Stimulated activated CD4-positive, alpha-beta T cell treated with anti-CD3 and anti-CD28 coated beads, Interleukin-2, amount 100 ng/mL, for 4 hours (primary cell): ENCODE results near the gene ZNF3.

Experiments used
- DNase-seq: peaks from one replicate; pipeline ENCODE4 v3.0.0-alpha.2; 2020; ENCODE audit warnings: low read depth

The ZNF3 gene

DNA sequence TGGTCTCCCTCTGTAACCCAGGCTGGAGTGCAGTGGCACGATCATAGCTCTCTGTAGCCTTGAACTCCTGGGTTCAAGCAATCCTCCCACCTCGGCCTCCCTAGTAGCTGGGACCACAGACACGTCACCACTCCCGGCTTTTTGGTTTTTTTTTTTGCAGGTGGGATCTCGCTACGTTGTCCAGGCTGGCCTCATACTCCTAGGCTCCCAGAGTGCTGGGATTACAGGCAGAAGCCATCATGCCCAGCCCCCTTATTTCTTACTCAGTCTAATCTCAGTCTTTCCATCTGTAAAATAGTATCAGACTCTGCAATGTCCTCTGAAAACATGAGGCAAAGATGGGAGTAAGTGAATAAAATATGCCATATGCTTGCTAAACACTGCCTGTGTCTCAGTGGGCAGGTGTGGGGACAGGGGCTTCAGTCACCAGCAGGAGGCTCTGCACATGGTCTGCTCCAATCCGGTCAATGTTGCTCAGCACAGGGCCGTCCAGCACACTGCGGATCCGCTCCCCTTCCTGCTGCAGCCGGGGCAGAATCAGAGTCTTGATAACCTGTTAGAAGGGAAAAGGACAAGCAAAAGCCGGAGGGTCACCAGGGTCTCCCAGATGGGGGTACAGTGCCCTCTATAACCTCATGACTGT, 28.1 kb upstream of the ZNF3 start:
- DNase-seq = no peak

DNA sequence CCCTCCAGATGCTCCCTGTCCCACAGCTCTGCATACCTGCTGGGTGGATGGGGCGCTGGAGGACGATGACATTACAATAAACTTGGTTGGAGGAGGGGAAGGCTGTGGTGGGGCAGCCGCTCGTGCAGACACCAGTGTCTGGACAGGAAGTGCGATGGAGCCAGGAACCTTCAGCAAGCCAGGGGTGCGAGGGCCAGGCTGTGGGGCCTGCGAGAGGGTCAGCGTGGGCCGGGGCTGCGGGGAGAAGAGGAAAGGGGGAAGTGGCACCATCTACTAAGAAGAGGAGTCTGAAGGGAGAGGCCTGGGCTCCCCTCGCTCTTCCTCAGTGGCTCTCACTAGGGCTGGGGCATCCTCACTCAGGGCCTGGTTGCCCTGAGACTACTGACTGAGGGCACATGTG, 26.4 kb upstream of the ZNF3 start:
- DNase-seq = no peak

DNA sequence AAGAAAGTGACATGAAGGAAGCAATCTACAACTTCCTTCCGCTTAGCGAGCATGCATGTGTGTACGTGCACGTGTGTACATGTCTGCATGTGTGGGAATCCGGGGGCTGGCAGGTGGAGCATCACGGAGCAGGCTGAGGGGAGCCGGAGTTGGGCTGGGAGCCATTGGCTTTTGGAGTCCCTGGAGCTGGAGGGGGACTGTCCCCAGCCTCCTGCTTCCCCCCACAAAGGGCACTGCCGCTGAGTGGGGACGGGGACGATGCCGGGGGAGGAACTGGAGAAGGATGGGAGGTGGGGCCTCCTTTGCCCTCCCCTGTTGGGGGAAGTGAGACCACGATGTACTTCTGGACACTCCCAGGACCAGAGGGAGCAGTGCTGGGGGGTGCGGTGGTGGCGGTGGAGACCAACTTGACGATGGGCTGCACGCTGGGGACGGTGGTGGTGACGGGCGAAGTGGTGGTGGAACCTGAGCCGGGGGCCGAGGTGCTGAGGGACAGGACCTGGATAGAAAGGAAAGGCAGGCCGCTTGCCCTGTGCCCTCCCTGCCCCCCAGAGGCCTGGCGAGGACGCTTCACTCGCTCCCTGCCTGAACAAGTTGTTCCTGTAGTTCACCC, 25.7 kb upstream of the ZNF3 start:
- DNase-seq = no peak

DNA sequence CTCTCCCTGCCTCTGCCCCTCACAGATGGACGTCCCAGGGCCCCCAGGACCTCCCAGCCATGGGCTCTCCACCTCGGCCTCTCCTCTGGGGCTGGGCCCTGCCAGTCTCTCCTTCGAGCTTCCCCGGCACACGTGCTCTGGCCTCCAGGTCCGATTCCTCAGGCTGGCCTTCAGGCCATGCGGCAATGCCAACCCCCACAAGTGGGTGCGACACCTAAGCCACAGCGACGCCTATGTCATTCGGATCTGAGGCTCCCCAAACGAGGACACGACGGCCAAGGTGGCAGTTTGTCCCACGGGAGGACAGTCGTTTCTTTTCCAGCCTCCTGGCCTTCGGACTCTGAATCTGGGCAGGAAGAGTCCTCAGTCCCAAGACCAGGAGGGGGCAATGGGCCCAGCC, 25.1 kb upstream of the ZNF3 start:
- DNase-seq = no peak

DNA sequence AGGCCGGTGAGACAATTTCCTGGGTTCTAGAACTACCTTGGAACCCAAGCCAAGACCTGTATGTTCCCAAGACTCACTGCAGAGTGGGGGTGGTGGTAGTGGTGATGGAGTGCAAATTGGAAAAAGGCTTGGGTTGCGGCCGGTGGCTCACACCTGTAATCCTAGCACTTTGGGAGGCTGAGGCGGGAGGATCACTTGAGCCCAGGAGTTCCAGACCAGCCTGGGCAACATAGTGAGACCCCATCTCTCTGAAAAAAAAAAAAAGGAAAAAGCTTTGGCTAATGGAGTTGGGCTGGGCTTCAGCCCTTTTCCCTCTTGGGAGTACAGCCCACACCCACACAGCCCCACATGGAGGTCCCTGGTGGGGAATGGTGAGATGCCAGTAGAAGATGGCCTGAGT, 24.0 kb upstream of the ZNF3 start:
- DNase-seq = no peak

DNA sequence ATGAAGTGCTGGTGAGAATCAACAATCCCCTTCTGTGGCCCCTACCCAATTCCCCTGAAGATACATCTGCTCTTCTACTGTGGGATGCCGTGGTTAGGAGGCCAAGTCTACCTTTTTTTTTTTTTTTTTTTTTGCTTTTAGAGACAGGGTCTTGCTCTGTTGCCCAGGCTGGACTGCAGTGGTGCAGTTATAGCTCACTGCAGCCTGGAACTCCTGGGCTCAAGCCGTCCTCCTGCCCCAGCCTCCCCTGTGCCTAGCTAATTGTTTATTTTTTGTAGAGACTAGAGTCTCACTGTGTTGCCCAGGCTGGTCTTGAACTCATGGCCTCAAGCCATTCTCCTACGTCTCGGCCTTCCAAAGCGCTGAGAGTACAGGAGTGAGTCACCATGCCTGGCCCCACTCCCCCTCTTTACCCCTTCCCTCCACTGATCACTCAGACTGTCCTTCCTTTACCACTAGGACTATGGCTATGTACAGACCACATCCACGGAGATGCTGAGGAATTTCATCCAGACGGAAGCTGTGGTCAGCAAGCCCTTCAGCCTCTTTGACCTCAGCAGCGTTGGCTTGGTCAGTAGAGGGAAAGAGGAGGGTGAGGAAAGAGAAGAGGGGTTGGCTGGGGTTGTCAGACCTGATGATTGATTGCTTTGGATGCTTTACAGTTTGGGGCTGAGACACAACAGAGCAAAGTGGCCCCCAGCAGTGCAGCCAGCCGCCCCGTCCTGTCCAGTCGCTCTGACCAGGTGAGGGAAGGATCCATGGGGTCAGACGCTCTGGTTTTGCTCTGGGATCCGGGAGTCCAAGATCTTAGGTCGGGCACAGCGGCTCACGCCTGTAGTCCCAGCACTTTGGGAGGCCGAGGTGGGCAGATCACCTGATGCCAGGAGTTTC, 21.7 kb upstream of the ZNF3 start:
- DNase-seq = no peak

DNA sequence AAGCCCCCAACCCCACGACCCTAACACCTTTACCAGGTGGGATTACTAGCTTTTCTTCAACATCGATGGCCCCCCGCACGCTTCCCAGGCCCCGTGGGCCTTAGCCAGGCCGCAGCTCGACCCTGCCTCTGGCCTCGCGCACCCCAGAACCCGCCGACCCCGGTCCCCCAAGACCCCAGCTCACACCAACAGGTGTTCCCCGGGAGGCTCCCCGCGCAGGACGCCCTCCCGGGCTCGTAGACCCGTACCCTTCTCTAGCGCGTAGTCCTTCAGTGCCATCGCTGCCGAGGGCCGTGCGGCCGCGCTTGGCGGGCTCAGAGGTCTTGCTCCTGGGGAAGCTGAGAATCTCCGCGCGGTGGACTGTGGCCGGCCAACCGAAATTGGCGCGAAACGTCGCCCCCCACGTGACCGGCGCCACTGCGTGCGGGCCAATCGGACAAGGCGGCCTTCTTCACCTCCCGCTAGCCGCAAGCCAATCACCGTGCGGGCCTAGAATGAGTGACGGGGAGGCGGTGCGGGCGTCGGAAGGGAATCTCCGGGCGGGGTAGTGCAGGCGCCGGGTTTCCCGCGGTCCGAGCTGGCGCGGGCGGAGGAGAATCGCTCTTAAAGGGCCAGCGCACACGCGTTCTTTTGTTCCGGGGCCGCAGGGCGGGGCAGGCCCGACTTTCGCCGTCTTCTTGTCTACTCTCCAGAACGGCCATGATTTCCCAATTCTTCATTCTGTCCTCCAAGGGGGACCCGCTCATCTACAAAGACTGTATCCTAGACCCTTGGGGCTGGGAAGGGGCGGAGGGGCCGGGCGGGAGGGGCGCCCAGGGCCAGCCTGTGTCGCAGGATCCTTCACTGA, 19.7 kb upstream of the ZNF3 start, which contains the start of the genes AP4M1 and MCM7:
Gene AP4M1, plus strand, starts transcription at position 628 of the 847 bp plus-strand sequence. Its CDS starts 72 bp downstream, at position 700.
Gene MCM7, minus strand, starts transcription at position 382 of the 847 bp plus-strand sequence. Its CDS starts 103 bp downstream, at position 279.
- peak; percentile 91 for DNase-seq

DNA sequence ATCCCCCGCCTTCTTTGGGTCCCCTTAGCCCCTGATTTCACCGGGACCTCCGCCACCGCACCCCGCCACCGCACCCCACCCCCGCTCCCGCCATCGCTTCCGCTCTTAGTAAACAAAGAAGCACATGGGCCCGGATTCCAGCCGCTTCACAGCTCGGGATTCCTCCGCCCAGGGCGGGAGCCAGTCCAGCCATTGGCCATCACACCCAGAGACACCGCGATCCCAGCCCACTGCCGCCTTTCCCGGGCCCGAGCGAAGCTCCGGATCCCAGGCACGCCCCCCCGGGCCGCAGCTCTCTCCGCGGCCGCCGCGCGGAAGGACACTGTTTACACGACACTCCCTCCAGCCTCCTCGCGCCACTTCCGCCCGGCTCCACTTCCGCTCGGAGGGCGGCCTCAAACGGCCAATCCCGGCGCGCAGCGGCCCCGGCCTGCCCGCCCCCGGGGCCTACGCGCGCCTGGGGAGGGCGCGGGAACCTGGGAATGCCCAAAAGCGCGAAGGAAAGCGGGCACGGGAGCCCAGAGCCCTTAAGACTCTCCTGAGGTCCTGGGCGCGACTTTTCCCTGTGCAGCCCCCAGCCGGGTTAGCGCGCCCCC, 19.0 kb upstream of the ZNF3 start:
- DNase-seq = peak; percentile 79

DNA sequence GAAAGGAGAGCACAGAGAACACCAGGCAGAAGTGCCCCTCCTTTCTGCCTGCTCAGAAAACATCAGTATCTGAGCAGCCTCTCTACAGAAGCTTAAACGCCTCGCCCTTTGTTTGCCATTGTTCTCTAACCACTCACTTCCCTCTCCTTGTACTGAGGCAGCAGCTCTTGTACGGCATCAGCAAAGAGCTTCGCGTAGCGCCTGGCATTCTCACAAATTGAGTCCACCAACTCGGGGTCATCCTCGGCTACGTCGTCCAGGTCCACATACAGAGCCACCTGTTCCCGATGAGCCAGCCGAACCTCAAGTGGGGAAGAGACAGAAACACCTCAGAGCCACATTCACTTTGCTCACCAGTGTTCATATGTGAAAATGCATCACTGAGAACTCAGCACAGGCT, 17.9 kb upstream of the ZNF3 start:
- DNase-seq = no peak

DNA sequence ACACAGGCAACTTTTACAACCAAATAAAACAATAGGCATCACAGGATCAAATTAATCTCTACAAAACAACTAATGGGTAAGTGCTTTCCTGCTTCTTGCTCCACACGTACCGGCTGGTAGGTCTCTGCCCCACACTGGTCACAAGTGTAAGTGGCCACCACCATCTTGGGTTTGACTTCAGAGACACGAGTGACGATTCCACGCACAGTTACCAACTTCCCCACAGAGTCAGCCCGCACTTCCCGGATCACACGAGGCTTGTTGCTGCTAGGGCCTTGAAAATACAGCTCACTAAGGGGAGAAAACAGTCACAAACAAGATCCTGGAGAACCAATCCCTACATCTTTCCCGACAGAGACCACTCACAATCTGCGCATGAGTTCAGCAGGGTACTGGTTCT, 17.4 kb upstream of the ZNF3 start:
- DNase-seq = no peak

DNA sequence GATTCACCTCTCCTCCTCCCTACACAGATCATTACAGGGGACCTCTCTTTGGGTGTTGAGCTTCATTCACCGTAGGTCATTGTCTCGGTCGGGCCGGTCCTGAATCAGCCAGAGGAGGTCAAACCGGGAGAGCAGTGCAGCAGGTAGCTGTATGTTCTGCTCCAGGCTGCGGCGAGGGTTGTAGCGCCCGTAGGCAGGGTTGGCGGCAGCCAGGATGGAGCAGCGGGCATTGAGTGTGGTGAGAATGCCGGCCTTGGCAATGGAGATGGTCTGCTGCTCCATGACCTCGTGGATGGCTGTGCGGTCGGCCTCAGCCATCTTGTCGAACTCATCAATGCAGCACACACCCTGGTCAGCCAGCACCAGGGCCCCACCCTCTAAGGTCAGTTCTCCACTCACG, 14.2 kb upstream of the ZNF3 start:
- no peak for DNase-seq

DNA sequence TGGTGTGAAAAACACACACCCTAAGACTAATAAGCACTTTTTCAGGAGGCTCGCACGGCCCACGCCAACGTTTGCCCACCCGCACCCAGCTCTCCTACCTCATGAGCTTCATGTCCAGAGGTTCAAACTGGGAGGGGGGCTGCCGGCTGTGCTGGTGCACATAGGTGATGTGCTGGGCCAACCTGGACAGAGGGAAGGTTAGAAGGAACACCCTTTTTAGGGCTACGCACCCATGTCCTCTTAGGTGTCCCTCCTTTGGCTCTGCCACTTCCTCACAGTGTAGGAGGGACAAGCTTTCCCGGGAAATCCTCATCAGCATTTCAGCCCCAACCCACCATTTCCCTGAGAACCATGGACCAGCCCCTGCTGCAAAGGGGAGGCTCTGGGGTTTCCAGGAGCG, 13.8 kb upstream of the ZNF3 start:
- DNase-seq = no peak

DNA sequence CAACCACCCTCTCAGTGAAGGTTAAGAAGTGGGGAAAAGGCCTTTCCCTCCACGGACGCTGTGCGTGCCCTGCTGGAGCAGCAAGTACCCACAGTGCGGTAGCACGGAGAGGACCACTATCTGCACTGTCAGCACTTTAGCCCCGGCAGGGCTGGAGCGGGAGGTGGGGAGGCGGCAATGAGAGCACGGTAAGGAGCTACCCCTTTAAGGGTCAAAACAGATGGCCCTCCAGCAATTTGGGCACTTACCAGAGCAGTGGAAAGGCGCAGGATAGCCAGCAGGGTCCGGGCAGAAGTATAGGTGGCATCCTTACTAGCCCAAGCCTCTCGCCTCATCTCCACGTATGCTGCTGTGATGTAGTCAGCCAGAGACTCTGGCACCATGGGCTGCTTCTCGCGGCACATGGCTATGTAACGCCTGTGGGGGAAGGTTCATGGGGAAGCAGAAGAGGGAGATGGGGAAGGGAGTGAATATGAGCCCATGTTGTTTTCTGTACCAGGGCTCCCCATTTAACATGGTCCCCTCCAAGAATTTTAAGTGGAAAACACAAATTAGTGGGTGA, 12.5 kb upstream of the ZNF3 start:
- no peak for DNase-seq

DNA sequence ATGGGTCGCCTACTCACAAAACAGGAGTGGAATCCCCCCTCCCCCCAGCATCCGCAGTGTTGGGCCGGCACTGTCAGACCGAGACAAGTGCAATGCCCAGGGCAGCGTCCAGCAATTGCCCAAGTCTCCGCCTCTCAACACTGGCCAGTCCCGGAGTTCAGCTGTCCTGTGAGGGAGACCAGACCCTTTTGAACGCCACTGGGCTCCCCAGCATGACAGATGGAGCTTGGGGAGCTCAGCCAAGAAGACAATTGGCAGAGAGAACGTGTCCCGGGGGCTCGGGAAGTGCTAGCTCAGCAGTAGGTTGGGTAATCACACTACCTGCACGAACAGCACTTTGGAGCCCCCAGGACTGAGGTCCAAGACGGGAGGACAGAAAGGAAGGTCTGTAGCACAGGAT, 12.0 kb upstream of the ZNF3 start:
- no peak for DNase-seq

DNA sequence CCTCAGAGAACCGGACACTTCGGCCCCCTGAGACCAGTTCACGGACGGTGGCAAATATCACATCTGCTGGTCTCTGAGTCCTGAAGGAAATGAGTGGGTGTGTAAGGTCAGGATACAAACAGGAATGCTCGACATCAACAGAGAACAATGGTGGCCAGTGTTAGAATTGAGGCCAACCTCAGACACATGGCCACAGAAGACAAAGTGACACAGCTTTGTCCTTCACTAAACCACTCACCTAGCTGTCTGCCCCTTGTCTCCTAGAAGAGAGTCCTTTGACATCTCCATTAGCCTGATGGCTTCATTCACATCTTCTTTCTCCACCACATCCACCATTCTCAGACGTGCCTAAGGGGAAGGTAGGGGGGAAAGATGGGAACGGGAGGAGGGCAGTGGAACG, 11.5 kb upstream of the ZNF3 start:
- DNase-seq = no peak

DNA sequence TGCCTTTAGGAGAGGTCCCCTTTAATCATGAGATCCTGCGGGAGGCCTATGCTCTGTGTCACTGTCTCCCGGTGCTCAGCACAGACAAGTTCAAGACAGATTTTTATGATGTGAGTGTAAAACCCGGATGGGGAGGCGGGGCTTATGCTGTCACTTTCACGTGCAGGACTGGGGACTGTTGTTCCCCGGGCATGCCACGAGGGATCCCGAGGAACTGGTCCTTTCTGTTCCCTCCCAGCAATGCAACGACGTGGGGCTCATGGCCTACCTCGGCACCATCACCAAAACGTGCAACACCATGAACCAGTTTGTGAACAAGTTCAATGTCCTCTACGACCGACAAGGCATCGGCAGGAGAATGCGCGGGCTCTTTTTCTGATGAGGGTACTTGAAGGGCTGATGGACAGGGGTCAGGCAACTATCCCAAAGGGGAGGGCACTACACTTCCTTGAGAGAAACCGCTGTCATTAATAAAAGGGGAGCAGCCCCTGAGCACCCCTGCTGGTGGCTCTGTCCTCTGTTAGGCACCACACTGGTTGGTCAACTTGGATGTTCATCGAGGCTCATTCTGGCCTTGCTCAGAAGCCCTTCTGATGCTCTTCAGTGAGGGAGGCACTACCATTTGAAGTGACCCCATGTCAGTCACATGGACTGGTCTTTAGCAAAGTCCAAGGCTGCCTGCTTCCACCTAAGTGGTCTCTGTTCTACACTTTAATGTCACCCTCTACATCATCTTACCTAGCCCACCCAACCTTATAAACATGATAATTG, 10.1 kb upstream of the ZNF3 start:
- no peak for DNase-seq

DNA sequence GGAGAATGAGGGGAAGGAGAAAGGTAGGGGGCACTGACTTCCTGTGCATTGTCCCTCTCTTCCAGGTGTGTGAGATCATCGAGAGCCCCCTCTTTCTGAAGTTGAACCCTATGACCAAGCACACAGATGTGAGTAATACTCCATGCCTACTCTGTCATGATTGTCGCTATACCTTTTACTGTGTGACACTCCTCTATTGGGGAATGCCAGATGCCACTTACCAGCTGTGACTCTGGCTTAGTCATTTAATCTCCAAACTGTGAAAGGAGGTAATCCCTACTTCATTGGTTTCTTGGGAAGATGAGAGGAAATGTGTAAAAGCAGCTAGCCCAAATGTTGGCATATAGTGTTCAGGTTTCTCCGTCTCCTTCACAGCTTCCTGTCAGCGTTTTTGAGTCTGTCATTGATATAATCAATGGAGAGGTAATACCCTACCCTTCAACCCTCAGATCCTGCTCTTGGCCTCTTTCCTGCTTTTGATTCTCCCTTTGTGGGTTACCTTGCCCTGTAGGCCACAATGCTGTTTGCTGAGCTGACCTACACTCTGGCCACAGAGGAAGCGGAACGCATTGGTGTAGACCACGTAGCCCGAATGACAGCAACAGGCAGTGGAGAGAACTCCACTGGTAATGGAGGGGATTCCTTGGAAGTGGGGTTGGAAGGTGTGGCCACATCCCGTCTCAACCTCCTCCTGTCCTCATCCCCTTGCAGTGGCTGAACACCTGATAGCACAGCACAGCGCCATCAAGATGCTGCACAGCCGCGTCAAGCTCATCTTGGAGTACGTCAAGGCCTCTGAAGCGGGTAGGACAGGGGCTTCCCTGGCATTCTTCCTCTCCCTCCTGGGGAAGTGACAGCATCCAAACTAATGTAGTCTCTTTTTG, 9.2 kb upstream of the ZNF3 start:
- no peak for DNase-seq

DNA sequence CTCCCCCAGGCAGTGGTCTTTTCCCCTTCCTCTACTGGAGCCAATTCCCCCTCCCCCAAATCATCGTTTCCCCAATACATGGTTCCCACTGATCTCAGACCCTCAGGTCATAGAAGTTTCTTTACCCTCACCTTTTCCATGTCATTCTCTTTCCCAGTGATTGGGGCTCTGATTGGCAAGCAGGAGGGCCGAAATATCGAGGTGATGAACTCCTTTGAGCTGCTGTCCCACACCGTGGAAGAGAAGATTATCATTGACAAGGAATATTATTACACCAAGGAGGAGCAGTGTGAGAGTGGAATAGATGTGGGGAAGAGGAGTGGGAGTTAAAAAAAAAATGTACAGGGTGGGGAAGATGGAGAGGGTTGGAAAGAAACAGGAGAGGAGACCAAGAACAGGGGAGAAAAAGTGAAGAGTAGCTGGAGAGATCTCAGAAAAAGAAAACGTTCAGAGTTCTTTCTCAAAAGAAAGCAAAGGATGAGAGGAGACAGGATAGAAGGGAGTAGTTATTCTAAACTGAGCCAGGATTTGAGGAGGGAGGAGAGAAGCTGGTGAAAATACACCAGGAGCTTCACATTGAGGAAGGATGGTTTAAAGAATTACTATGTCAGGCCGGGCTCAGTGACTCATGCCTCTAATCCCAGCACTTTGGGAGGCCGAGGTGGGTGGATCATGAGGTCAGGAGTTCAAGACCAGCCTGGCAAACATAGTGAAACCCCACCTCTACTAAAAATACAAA, 8.1 kb upstream of the ZNF3 start:
- DNase-seq = no peak
